CD4-positive, alpha-beta T cell treated with Interferon alpha-2 for 1 hour (primary cell): ENCODE data around the gene GPR183.

Source experiments
- DNase-seq, 2 donors: peaks; one replicate each; pipeline ENCODE4 v3.0.0-alpha.2; 2020 to 2022

Gene GPR183

DNA sequence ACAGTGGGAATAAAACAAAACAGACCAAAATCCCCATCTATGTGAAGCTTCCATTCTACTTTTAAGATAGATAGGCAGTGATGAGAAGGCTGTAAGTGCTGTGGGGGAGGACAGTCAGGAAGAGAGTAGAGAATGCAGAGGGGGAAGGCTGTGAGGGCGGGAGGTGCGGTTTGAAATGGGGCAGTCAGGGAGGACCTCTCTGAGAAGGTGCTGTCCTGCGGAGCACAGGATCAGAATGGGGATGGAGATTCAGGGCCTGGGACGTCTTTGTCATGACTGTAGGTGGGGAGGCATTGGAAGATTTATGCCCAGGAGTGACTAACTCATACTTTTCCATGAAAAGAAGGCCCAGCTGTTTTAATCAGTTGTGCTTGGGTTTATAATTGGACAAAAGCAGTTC, 3.9 kb upstream of the GPR183 start:
- DNase-seq = peak in 1 of 2 donors; percentile 43

- no peak for DNase-seq
Observed at GRCh38 chr13:99310382-99311031, 3.3 kb upstream of the GPR183 start.

DNA sequence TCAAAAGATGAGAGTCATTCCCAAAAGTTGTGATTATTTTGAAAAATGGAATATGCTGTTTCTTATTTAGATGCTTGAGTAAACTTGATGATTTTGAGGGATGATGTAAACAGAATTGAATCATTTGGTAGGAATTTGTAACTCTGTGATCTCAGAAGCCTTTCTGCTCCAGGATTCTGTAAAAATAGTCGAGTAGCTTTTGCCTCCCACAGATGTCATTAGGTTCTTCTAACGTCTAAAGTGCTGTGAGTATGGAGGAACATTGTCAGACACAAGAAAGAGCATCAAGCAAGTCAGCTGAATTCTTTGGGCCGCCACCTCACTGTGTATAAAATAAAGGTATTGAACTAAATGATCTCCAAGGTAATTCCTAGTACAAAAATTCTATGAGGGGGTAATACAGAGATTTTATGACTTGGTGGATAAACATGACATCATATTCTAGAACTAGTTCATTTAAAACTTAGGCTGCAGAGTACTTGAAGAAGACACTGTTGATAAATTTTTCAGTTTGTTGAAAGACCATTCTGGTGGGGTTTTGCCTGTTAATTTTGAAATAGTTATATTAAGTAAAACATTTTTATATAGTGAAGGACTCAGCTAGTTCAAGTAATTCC, 1.4 kb upstream of the GPR183 start:
- DNase-seq = no peak

DNA sequence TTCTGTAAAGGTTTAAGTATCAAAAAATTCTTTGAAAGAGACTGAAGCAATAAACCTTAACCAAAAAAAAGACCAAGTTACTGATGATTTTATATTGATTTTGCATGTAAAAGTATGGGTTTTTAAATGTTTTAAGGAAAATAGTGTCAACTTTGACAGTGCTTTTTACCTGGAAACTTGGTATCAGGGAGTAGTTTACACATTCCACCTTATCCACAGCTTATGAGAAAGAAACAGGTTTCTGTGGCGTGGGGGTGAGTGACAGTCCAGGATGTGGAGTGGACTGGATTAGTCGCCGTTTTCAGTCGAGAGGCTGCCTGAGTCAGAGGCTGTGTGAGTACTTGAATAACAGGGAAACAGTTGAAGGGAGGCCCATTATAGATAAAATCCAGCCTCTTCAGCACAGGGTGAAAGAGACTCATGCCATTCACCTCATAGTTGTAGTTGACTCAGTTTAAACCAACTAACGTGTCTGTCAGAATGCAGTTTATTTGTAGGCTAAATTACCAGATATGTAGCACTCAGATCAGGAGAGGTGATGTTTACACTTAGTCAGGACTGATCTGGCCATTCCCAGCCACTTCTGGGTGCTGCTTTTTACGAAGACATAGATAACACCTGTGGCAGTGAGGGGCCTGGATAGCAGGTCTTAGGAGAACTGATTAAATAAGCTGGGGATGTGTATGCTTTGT, 595 bp upstream of the GPR183 start:
- DNase-seq = peak; percentile 46 to 59

- DNase-seq = peak in 1 of 2 donors; percentile 46
Observed at GRCh38 chr13:99305566-99305965, 1.6 kb downstream of the GPR183 start.

DNA sequence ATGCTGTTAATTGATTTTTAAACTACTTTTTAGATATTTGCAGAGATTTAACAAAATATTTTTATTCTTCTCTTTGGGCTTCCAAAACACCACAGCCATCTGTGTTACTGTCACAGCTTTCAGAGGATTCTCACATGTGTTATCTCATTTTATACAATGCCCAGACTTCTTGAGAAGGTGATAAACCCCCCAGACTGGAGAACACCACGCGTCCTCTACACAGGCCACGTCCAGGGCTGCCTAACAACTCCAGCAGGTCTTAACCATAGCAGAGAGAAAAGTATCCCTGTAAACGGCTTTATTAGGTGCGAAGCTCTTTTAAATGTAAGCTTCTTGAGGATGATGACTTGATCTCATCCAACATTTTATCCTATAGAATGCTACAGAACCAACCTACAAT, 2.0 kb downstream of the GPR183 start:
- DNase-seq = peak in 1 of 2 donors; percentile 43

GRCh38 chr13:99304541-99304940, 2.7 kb downstream of the GPR183 start:
- DNase-seq = peak in 1 of 2 donors; percentile 36

DNA sequence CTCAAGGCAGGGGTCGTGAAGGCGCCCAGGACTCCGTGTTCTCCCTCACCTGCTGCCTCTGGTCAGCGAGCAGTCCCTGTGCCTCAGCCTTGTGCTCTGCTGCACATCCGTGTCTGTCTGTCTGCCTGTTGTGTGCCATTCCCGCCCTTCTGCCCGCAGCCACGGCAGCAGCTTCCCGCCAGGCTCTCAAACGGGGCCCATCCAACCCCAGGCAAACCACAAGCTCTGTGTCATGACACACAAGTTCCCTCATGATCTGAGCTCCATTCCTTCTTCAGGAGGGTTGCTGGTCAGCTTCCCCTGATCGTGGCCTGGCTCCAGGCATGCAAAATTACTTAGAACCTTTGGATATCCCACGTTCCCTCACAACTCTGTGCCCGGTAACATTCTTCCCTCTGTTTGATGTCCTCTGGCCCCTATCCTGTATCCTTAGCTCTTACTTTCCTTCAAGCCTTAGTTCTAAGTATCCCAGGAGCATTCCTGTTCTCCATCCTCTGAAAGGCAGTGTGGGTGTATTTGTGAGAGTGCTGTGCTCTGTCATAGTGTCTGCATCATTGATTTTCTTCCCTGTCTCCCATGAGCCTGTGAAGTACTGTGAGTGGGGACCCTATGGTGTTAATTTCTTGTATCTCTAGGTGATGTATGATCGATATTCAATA, 3.2 kb downstream of the GPR183 start:
- DNase-seq = peak; percentile 54 to 68

GRCh38 chr13:99302637-99303505, 4.3 kb downstream of the GPR183 start:
- no peak for DNase-seq

DNA sequence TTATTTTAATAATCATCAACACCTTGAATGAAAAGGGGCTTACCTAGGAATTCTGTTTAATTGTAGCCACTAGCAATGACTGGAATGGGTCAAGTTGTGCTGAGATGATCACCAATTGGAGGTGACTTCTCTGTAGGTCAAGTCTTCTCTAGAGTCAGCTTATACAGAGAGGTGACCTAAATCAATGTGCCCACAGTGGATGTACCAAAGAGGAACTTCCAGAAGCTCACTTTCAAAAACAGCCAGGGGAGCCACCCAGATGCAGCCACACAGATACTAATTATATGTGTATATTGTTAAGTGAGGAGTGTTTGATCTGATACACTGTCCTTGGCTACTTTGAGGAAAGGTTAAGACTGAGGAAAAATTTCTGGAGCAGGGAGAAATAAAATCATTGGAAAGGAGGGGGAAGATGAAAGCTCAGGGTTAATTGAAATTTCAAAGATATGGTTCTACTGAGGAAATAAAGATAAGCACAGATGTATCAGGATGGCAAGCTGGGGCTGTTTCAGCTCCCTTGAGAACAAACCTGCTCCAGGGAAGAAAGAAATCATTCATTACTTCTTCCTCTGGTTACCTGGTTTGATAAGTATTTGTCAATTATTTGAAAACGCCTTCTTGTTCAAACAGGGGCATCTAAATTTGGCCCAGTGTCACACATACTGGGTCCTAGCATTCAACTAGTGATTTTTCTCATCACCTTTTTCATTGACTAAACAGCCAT, 5.1 kb downstream of the GPR183 start:
- DNase-seq = no peak

- DNase-seq = no peak
Observed at GRCh38 chr13:99301056-99301838, 6.0 kb downstream of the GPR183 start.

- DNase-seq = no peak
Observed at GRCh38 chr13:99299920-99300341, 7.3 kb downstream of the GPR183 start.

DNA sequence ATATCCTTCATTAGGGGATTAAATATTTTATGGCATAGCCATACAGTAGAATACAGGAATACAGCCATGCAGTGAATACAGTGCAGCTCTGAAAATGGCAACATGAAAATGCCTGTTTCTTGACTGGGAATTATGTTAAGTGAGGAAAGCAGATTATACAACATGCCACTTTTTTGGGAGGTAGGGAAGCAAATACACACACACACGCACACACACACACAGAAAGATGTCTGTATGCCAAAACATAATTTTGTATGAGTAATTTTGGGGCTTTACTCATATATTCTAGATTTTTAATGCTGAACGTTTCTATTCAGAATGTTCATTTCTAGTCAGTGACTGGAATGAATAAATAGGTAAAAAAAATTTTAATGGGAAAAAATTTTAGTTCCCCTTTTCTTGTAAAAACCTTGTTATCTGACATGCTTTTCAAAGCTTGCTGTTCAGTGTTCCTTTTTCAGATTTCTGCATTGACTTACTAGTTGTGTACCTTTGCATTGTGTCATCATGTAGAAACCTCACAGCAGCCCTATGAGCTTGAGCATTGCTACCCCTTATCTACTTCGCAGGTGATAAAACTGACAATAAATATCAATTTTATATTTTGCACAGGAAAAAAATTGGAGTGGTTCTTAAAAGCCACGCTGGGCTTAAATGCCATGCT, 7.8 kb downstream of the GPR183 start:
- DNase-seq = no peak

GRCh38 chr13:99298056-99298455, 9.1 kb downstream of the GPR183 start:
- DNase-seq = no peak

DNA sequence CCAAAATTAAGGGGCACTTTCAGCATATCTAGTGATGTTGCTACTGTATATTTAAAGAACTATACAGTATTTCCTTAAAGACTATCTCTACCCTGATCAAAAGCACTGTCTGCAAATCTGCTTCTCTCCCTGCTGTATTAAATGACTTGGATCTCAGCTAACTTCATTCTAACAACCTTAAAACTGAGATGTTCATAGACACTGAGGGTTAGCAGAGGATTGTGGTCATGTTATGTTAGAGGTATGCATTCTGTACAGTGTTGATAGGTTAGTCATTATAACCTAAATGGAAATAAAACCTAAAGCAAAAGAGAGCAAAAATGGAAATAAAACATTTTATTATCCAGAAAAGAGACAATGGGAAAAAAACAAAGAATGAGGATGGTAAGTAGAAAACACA, 9.9 kb downstream of the GPR183 start:
- no peak for DNase-seq

GRCh38 chr13:99296398-99296797, 10.8 kb downstream of the GPR183 start:
- DNase-seq = peak in 1 of 2 donors; percentile 78

- no peak for DNase-seq
Observed at GRCh38 chr13:99295488-99296252, 11.5 kb downstream of the GPR183 start.

GRCh38 chr13:99294958-99295357, 12.2 kb downstream of the GPR183 start:
- DNase-seq = peak in 1 of 2 donors; percentile 60

GRCh38 chr13:99294198-99294597, 13.0 kb downstream of the GPR183 start:
- DNase-seq = no peak

- DNase-seq = peak in 1 of 2 donors; percentile 28
Observed at GRCh38 chr13:99293178-99293577, 14.0 kb downstream of the GPR183 start.
